Measurements from ENCODE around the gene CD48.
"Not testable (repeated sequence)": the region's sequence is repeated elsewhere in the genome, so short reads cannot be mapped to it uniquely, and the experiment has no call there.

The CD48 gene

DNA sequence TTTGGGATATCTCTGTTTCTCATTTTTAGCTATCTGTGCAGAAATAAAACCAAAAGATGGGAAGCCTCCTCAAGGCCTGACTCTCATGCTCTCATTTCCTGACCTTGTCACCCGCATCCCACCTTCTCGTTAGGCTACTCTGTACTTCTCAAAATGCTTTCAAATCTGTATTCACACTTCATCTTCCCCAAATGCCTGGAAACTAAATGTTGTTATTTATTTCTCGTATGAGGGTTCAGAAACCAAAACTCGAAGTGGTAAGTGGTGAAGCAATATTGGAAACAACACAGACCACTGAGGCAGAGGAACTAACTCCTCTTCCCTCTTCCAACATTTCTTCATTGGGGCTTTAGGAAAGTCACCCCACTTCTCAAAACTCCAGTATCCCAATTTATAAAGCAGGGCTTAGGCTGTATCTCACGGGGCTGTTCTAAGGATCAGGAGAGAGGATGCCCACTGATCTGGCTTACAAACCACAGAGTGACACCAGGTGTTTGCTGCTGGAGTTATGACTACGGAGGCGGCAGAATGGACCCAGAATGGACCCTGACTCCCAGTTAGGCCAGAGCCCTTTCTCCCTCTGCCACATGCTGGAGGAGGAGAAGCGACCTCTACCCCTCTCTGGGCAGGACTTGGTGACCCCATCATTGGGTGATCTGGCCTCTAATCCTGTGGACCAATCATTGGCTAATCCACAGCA lies 31.0 kb upstream of the CD48 start:
- DNase-seq (ENCODE audit: low read depth in 2 of 3, low spot score in 1 of 3) = no peak

DNA sequence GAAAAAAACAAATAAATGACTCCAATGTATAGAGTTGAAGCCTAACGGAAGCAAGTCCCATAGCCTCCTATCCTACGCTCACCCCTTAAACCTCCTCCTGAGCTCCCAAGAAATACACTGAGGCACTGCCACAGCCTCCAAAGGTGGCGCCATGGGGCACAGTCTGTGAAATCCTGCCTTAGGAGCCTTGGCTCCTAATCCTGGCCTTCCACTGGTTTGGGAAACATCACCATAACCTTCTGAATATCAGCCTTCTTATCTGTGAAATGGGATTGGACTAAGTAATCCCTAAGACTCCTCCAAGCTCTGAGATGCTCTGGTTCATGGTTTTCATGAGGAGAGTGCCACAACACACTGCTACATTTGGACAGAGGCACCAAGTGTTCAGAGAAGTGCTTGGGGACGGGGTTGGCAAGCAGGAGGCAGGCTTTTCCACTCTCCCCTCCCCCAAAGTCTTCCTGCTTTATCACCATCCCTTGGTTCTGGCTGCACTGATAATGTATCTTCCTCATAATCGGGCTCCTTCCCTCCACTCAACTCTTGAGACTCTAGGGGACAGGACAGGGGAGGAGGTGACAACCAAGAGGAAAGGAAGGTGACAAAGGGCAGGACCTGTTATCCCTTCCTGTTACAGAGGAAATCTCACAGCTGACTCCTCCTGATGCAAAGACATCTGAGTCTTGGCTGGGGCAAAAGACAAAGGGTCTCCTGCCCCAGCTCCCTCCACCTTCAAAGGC lies 30.2 kb upstream of the CD48 start:
- no peak for DNase-seq (ENCODE audit: low read depth in 2 of 3, low spot score in 1 of 3)

DNA sequence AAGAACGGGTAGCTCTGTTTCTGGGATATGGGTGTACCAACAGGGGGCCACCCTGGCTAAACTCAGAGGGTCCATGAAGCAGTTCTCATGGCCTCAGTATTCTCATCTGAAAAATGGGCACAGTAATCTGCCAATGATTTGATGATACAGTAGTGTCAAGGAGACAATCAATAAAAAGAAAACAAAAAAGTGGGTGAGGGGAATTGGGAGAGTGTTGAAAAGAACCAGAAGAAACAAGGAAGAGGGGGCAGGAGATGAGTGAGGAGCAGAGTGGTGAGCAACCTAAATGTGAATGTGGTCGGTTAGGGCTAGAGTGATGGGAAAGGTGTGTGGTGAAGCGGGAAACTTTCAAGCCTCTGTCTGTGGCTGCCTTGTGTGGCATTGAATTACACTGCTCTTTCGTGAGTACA lies 29.5 kb upstream of the CD48 start:
- no peak for DNase-seq (ENCODE audit: low read depth in 2 of 3, low spot score in 1 of 3)

DNA sequence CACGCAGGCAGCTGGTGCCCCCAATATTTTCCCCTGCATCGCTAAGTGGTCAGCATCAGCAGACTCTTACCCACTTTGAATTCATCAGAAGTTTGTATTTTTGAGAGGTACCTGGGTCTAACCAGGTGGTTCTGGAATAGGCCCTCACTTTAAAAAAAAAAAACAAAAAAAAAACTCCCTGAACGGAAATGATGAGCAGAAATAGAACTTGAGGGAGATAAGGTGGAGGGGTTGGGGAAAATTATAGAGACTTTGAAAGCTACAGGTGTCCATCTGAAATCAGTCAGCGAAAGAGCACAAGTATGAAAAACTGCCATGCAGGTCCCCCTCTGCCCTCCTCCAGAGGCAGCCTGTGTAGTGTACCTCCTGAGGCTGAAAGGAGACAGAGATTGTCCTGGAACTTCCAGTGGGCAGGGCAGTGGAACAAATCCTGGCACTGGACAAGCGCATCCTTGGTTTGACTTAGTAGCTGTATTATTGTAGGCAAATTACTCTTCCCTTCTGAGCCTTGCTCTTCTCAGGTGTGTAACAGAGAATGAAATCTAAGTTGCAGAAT lies 28.6 kb upstream of the CD48 start:
- DNase-seq (ENCODE audit: low read depth in 2 of 3, low spot score in 1 of 3) = no peak

DNA sequence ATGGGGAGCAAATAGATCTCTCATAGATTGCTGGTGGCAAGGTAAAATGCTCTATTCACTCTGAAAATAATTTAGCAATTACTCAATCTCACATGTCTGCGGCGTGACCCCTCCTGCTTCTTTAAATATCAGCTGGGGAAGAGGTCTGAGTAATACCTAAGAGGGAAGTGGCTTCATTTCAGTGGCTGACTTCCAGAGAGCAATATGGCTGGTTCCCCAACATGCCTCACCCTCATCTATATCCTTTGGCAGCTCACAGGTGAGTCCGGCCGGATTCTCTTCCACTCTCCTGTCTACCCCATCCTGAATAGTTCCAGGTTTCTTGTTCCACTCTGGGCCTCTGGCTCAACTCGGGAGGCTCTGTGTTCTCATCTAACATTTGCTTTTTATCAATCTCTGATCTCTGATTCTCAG lies 27.5 kb upstream of the CD48 start, which contains the start of gene SLAMF7:
SLAMF7 (plus strand) TSS at position 150 of the 414 bp plus-strand sequence; CDS start at position 205, 55 bp downstream.
- no peak for DNase-seq (ENCODE audit: low read depth in 2 of 3, low spot score in 1 of 3)

DNA sequence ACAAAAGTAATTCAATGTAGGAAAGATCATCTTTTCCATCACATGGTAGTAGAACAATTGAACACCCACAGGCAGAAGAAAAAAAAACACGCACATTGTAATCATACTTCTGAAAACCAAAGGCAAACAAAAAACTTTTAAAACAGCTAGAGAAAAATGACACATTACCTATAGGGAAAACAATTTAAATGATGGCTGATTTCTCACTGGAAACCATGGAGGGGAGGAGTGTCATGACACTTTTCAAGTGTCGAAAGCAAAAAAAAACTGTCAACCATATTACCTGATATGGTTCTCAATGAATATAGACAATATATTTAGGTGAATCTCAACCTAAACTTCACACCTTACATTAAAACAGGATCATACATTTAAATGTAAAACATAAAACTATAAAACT lies 26.6 kb upstream of the CD48 start:
- DNase-seq (ENCODE audit: low read depth in 2 of 3, low spot score in 1 of 3) = no peak

DNA sequence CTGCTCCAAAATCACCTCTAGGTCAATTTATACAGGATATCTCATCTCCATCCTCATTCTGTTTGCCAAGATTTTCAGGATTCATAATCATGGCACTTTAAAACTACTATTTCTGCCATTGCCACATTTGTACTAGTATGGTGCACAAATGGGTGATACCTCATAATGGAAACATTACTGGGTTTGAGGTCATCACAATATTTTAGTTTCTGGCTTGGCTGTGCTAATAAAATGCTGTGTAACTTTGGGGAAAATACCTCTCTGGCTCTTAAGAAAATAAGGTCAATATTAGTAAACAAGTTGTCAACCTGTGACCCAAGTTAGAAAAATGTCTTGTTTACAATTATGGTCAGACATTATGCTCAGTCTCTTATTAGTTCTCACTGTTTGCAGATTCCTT lies 22.7 kb upstream of the CD48 start:
- no peak for DNase-seq (ENCODE audit: low read depth in 2 of 3, low spot score in 1 of 3)

DNA sequence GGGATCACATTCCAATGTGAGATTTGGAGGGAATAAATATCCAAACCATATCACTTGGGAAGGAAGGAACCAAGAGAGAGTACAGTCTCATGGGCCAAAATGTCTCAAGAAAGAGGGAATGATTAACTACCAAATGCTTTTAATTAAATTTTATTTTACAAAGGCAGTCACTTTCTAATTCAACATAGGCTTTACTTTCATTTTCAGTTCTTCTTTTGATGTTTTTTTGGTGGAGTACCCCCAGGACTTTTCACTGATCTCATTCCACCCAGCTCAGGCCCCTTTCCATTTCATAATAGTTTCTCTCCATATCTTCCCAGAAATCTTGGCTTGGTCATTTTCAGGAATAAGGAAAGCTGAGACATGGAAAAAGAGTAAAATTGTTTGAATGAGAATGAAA lies 22.3 kb upstream of the CD48 start:
- no peak for DNase-seq (ENCODE audit: low read depth in 2 of 3, low spot score in 1 of 3)

DNA sequence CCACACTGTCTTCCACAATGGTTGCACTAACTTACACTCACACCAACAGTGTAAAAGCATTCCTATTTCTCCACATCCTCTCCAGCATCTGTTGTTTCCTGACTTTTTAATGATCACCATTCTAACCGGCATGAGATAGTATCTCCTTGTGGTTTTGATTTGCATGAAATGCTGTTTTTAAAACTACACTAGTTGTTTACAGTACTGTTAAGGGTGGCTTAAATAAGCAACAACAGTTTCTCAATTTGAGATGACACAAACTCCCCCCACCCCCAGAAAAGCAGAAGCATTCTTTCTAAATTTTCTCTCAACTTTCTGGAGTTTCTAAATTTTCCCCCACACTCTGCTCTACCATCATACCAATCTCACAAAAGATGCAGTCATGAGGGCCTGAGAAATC lies 20.4 kb upstream of the CD48 start:
- no peak for DNase-seq (ENCODE audit: low read depth in 2 of 3, low spot score in 1 of 3)

DNA sequence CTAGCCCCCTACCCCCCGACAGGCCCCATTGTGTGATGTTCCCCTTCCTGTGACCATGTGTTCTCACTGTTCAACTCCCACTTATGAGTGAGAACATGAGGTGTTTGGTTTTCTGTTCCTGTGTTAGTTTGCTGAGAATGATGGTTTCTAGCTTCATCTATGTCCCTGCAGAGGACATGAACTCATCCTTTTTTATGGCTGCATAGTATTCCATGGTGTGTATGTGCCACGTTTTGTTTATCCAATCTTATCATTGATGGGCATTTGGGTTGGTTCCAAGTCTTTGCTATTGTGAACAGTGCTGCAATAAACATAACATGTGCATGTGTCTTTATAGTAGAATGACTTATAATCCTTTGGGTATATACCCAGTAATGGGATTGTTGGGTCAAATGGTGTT lies 19.9 kb upstream of the CD48 start:
- DNase-seq (ENCODE audit: low read depth in 2 of 3, low spot score in 1 of 3) = not testable (repeated sequence)

DNA sequence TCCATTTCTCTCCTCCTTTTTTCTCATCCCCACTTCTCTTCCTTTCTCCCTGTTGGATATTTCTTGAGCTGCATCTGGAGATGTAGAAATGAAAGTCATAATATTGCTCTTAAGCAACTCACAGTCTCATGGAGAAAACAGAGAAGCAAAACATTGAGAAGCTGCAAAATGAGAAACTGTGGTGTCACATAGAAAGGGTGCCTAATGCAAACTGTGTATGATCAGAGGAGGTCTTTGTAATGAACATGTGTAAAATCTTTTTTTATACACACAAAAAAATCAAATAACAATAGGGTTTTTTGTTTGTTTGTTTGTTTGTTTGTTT lies 15.7 kb upstream of the CD48 start:
- no peak for DNase-seq (ENCODE audit: low read depth in 2 of 3, low spot score in 1 of 3)

DNA sequence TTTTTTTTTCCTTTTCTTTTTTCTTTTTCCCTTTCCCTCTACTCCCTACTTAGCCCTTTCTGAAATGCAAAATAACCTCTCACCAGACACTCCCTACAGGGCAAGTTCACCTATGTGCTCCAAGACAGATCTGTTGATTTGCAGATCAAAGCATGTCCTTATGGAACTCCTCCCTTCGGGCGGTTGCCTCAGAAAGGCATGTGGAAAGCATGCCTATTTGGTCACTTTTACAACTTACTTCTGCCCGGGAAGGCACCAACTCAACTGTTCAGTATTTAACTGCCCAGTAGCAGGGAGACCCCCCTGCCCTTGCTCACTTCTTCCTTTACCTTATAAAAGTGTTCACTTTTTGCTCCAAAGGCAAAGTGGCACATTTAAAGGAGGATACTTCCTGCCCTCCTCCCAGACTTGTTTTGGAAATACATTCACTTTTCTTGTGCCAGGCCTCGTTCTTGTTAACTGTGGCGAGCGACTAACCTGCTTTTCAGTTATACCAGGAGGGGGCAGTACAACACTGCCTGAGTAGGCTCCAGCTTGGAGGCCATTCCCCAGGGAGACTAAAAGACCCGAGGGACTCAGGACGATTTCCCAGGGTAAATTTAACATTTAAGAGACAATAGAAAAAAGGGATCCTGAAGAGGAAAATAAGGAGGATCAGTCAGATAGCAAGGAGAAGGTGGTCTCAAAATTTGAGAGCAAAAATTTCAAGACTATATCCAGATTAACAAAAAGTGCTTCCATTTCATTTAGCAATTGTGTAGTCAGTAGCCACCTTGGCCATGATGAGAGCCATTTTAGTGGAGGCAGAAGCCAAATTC lies 15.1 kb upstream of the CD48 start:
- peak; percentile 37 to 62 (median 48) for DNase-seq (ENCODE audit: low read depth in 2 of 3, low spot score in 1 of 3)

DNA sequence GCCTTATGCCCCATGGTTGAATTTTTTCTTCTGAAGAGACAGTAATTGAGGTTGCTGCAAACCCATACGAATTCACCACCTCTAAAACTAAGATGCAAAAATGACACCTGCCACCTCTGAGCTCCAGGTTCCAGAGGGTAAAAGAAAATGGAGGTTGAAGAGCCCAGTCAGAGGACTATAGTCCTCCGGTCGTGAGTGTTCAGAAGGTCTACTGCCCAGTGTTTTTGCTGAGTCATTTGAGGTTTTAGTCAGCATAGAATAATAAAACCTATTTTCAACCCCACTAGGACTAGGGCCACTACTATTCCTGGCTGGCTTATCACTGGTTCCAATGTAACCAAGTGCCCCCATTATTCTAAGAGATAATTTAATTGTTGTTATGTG lies 14.5 kb upstream of the CD48 start:
- DNase-seq (ENCODE audit: low read depth in 2 of 3, low spot score in 1 of 3) = no peak

DNA sequence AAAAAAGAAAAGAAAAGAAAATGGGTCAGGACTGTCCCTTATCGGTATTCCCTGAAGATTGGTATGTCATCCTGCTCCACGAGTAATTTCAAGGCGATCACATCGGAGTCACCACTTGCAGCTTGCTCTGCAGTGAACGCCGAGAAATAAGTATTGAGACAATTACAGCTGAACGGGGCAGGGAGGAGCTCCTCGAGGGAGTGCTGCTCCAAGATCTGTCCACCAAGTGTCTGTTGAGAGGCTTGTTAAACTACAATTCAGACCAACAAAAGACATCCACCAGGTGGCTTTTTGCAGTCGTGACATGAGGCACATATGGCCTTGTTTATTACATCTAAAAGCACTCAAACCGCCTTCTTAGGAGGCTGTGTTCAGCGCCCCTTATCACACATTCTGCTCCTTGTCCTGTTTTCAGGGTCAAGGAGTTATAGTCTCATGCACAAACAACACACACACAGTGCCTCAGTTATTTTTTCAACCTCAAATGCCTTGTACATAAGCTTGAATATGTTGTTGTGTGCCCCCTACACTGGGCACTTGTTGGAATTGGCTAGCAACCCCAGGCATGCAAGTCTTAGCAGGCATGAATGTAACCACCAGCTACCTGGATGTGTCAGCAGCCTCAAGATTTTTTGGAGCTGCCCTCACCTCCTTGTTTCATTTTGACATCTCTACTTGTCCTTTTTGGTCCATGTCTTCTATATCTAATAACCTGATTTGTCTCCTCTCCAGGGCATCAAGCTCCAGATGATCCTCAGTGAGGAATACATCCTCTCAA lies 13.0 kb upstream of the CD48 start:
- DNase-seq (ENCODE audit: low read depth in 2 of 3, low spot score in 1 of 3) = no peak

DNA sequence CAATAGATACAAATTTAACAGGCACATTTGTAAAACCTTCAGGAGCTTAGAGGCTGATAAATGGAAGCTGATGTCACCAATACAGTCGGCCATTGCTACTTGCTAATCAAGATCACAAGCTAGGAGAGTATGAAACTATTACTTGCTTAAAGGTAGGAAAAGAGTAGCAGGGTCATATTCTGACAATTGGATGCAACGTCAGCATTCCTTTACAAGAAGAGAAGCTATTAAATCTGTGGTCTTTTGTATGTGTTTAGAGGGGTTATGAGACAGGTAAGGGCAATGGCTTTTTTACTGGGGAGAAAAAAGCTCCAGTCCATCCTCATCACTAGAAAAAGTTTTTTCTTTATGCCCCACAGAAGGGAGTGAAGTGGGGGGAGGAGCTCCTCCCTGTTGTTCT lies 11.7 kb upstream of the CD48 start:
- DNase-seq (ENCODE audit: low read depth in 2 of 3, low spot score in 1 of 3) = no peak

DNA sequence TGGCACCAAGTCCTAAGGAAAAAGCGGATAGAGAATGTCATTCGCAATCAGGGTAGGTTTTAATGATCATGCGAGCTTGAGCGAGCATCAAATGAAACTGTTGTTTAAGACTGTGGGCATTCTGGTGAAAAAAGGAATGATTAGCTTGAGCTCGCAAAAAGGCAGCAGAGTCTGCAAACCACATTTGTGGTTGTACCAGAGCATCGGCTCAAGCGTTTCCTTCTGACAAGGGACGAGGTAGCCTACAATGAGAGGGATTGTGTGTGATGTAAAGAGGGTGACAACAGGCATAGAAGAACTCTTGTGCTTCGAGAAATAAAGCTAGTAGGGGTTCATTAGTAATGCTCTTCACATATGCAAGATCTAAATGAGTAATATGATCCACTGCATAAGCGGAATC lies 11.1 kb upstream of the CD48 start:
- DNase-seq (ENCODE audit: low read depth in 2 of 3, low spot score in 1 of 3) = no peak

DNA sequence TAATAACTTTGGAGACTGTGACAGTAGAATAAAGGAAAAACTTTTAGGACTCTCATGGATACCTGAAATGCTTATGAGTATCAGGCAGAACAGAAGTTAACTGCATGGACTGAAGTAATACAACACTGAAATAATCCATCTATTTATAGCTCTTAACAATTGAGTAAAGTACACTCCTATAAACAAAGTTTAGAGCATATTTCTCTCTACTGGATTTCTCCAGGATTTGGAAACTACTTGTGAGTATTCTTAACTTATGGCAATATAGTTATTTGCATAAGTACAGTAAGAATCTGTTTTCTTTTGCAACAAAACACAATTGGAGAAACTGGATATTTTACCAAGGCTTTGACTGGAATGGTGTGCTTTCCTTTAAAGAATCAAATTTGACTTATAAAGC lies 9.9 kb upstream of the CD48 start:
- no peak for DNase-seq (ENCODE audit: low read depth in 2 of 3, low spot score in 1 of 3)

DNA sequence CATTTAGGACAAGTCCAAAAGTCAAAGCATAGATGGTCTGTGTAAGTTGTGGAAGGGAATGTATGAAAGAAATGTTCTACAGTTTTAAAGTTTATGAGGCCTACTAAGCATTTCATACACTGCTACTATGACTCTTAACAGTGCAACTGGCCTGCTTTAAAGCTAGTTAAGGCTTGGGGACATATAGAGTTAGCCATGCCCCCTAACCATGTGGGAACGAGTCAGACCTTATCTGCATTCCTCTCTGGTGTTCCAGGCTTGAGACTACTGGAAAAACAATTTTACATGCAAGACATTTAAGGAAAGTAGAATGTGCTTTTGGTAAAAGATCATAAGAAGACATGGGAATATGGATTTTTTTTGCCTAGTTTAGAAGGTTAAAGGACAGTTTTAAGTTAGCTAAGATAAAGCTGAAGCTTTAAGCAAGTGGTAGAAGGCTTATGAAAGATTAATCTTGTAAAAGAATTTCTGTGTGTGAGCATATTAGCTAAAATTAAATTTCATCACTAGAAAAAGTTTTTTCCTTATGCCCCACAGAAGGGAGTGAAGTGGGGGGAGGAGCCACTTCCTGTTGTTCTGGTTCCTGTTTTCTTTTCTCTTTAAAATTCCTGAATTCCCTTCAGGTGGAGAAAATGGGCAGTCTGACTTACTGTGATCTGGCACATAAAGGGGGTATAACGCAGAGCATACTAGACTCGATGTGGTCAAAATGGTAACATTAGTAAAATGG lies 8.9 kb upstream of the CD48 start:
- no peak for DNase-seq (ENCODE audit: low read depth in 2 of 3, low spot score in 1 of 3)

DNA sequence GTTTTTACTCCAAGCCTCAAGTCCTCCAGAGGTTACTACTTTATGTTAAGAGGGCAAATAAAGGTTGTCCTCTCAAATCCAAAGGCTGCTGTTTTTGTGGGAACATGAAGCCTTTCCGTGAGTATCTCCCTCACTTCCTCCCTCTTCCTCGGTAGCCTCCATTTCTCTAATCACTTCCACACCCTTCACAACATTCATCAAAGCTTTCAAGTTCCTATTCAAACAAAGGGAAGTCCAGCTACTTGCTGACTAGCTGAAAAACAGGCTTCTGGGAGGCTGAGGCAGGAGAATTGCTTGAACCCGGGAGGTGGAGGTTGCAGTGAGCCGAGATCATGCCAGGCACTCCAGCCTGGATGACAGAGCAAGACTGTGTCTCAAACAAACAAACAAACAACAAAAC lies 6.6 kb upstream of the CD48 start:
- DNase-seq (ENCODE audit: low read depth in 2 of 3, low spot score in 1 of 3) = no peak

DNA sequence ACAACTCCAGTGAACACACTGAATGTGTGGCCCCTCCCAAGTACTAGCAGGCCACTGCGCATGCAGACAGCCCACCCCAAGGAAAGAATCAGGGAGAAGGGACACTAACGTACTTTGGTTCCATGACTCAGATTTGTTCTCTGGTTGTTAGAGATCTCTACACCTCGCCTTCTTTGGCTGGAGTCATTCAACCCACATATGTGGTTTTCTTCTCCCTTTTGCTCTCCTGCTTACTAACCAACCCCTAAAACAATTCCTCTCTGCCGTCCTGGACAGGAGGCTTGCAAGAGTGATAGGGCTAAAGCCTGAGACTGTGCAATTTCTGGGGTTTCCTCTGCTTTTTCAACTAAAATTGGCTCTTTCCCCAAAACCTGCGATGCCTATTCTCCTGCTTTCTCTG lies 5.7 kb upstream of the CD48 start:
- no peak for DNase-seq (ENCODE audit: low read depth in 2 of 3, low spot score in 1 of 3)
